Astrocyte of the spinal cord (primary cell): ENCODE results near the gene TBX1.

Experiments used
- DNase-seq: peaks from one replicate; pipeline ENCODE4 v3.0.0; 2011; ENCODE audit warnings: low read depth, low spot score
- H3K4me3 ChIP-seq: 2 replicates; pipeline ENCODE4 v1.5.1; 2011; ENCODE audit warnings: low read depth, mild to moderate bottlenecking, low read length, moderate library complexity
- CTCF ChIP-seq: IDR thresholded peaks from 2 replicates; pipeline ENCODE4 v1.5.1; 2012; ENCODE audit warnings: low read depth, mild to moderate bottlenecking, low read length, inconsistent platforms
- in situ Hi-C: cut with HindIII; loops from 2 replicates; pipeline ENCODE4 v1.10.0; 2017; ENCODE audit warnings: low sequenced_read_pairs

Gene TBX1

GRCh38 chr22:19802001-19802893, 41.7 kb downstream of the TBX1 start:
- in situ Hi-C loops = no loop called here
- H3K4me3 ChIP-seq = no peak overlapping the region
- no peak for TF ChIP-seq CTCF
- no peak for DNase-seq

GRCh38 chr22:19802894-19803735, 42.5 kb downstream of the TBX1 start:
- no peak for DNase-seq
- in situ Hi-C loops = no loop called here
- H3K4me3 ChIP-seq = no peak overlapping the region
- TF ChIP-seq CTCF = no peak

- TF ChIP-seq CTCF = no peak
- in situ Hi-C loops = no loop called here
- H3K4me3 ChIP-seq = no peak overlapping the region
- DNase-seq = no peak
Measured at GRCh38 chr22:19803736-19804267, 43.2 kb downstream of the TBX1 start.

- no peak for TF ChIP-seq CTCF
- in situ Hi-C loops = no loop called here
- DNase-seq = no peak
- H3K4me3 ChIP-seq = no peak overlapping the region
Measured at GRCh38 chr22:19805821-19806212, 45.2 kb downstream of the TBX1 start.

- no peak overlapping the region for H3K4me3 ChIP-seq
- no peak for DNase-seq
- TF ChIP-seq CTCF = no peak
- in situ Hi-C loops = no loop called here
Measured at GRCh38 chr22:19806213-19807160, 45.9 kb downstream of the TBX1 start.
